Activated CD8-positive, alpha-beta T cell treated with anti-CD3 and anti-CD28 coated beads for 36 hours (primary cell): ENCODE results near the gene ATP5F1B. TPM values are rescaled to one million over a fixed set of nuclear protein-coding genes. Genes with fewer than 3 reads are reported as not detected.

Experiments
- ATAC-seq: fragments of 200-7000 bp; cut with Tn5 transposase; one replicate; pipeline ENCODE4 v1.10.0; 2021; ENCODE audit warnings: mild to moderate bottlenecking, moderate library complexity
- CTCF ChIA-PET: fragments of 350-600 bp; sonication (Branson Sonifier 250); formaldehyde crosslinking; loops from one replicate; lab custom pipeline; 2021; ENCODE audit warnings: antibody characterized with exemption; lab: Charles Lee
- POLR2A ChIA-PET: fragments of 350-600 bp; sonication (Branson Sonifier 250); formaldehyde crosslinking; loops from one replicate; lab custom pipeline; 2021; ENCODE audit warnings: antibody characterized with exemption; lab: Charles Lee
- DNase-seq: peaks from one replicate; pipeline ENCODE4 v3.0.0-alpha.2; 2020
- H3K27ac Mint-ChIP-seq: one replicate; pipeline ENCODE4 v1.8.0; 2021; ENCODE audit warnings: mild to moderate bottlenecking, mixed read lengths
- H3K27me3 Mint-ChIP-seq: one replicate; pipeline ENCODE4 v1.8.0; 2021; ENCODE audit warnings: mixed read lengths
- H3K36me3 Mint-ChIP-seq: one replicate; pipeline ENCODE4 v1.8.0; 2021; ENCODE audit warnings: low read depth, mixed read lengths
- H3K4me1 Mint-ChIP-seq: one replicate; pipeline ENCODE4 v1.8.0; 2021; ENCODE audit warnings: low read depth, mixed read lengths
- H3K4me3 Mint-ChIP-seq: one replicate; pipeline ENCODE4 v1.8.0; 2021; ENCODE audit warnings: mild to moderate bottlenecking, moderate library complexity, mixed read lengths
- H3K9me3 Mint-ChIP-seq: one replicate; pipeline ENCODE4 v1.8.0; 2021; ENCODE audit warnings: mixed read lengths
- CTCF ChIP-seq: fragments of 200-600 bp; IDR thresholded peaks from one replicate; pipeline ENCODE4 v1.8.0; 2022; ENCODE audit warnings: antibody characterized with exemption, mild to moderate bottlenecking
- intact Hi-C: fragments of 100-400 bp; cut with micrococcal nuclease; formaldehyde crosslinking; loops from one replicate; pipeline ENCODE4 v1.10.0; 2022
- total RNA-seq, 2 experiments: library from RNA; stranded (reverse); gene quantifications; one replicate each; pipeline ENCODE4 v1.2.3, GENCODE V29; 2021

ATP5F1B gene
- total RNA-seq, 2 experiments from 2014 or later: 859 to 869 TPM

GRCh38 chr12:56590237-56590830 lies 55.5 kb downstream of the ATP5F1B start:
- ATAC-seq (peak; percentile 84), DNase-seq (peak; percentile 55)
- Mint-ChIP-seq H3K4me3 (no peak overlapping the region), H3K4me1 (peaks cover 2% of the 10 kb centered on the region), H3K36me3 (no peaks in the 10 kb centered on the region), H3K27ac (no peak overlapping the region), H3K27me3 (no peaks in the 10 kb centered on the region), H3K9me3 (no peaks in the 10 kb centered on the region)
- POLR2A ChIA-PET: interaction anchor here (1.5 to 2.2 kb wide), 2 partner anchors 22 to 76 kb away, joined by 3 to 7 read pairs; no protein-coding TSS in a partner anchor
- intact Hi-C loops: no loop called here
- TF ChIP-seq CTCF: peak; percentile 51
- CTCF ChIA-PET: interaction anchor here (0.7 to 9.6 kb wide), 24 partner anchors 9 to 250 kb away, joined by 3 to 95 read pairs (median 4); partner anchors contain the start of gene RBMS2

GRCh38 chr12:56589783-56590182 lies 56.0 kb downstream of the ATP5F1B start:
- H3K27ac Mint-ChIP-seq: no peak overlapping the region
- no peaks in the 10 kb centered on the region for H3K9me3 Mint-ChIP-seq
- H3K4me3 Mint-ChIP-seq: no peak overlapping the region
- intact Hi-C loops: no loop called here
- no peak for TF ChIP-seq CTCF
- H3K4me1 Mint-ChIP-seq: peaks cover 2% of the 10 kb centered on the region
- H3K27me3 Mint-ChIP-seq: no peaks in the 10 kb centered on the region
- ChIA-PET POLR2A (interaction anchor here (0.7 to 2.2 kb wide), 3 partner anchors 14 to 75 kb away, joined by 3 to 7 read pairs (median 3); no protein-coding TSS in a partner anchor), CTCF (interaction anchor here (0.8 to 9.6 kb wide), 19 partner anchors 9 to 93 kb away, joined by 3 to 95 read pairs (median 5); partner anchors contain the start of gene RBMS2)
- no peak for ATAC-seq
- no peaks in the 10 kb centered on the region for H3K36me3 Mint-ChIP-seq
- DNase-seq: no peak

Other genes starting within 250 kb of the ATP5F1B start
- gene TIMELESS, start 196.6 kb downstream of the ATP5F1B start, total RNA-seq: 10 to 100 TPM; 48.7 to 49.2 TPM
- gene MIP, start 191.3 kb downstream of the ATP5F1B start, total RNA-seq: not detected
- 1 to 10 TPM; 3.2 to 3.3 TPM for gene SPRYD4, start 177.4 kb downstream of the ATP5F1B start, total RNA-seq
- gene GLS2, start 157.8 kb downstream of the ATP5F1B start, total RNA-seq: 1 to 10 TPM; 5.2 to 7.3 TPM
- 1 to 10 TPM; 2.8 to 3.1 TPM for gene RBMS2, start 124.2 kb downstream of the ATP5F1B start, total RNA-seq
- gene BAZ2A, start 15.7 kb downstream of the ATP5F1B start, total RNA-seq: 10 to 100 TPM; 80.1 to 89.3 TPM
- 100 to 1,000 TPM; 381 to 406 TPM for gene PTGES3, start 42.3 kb upstream of the ATP5F1B start, total RNA-seq
- gene NACA, start 79.3 kb upstream of the ATP5F1B start, total RNA-seq: 1,000 to 10,000 TPM; 1,203 to 1,221 TPM
- gene PRIM1, start 106.3 kb upstream of the ATP5F1B start, total RNA-seq: 10 to 100 TPM; 80.3 to 86.7 TPM
- 1 to 10 TPM in 1 of 2 experiments, under 1 TPM in 1; 0.81 to 1.8 TPM for gene HSD17B6, start 117.3 kb upstream of the ATP5F1B start, total RNA-seq